Glutamatergic neuron (in vitro differentiated cells): ENCODE results near the gene CCL20. TPM values are rescaled to one million over a fixed set of nuclear protein-coding genes. Genes with fewer than 3 reads are reported as not detected.
"Not testable (repeated sequence)": the region's sequence is repeated elsewhere in the genome, so short reads cannot be mapped to it uniquely, and the experiment has no call there.

Experiments
- DNase-seq: peaks from one replicate; pipeline ENCODE4 v3.0.0; 2022
- H3K27ac Mint-ChIP-seq: one replicate; pipeline ENCODE4 v1.8.0; 2020; ENCODE audit warnings: mild to moderate bottlenecking, mixed read lengths, inconsistent platforms; ENCODE audit not compliant: unreplicated experiment
- H3K27me3 Mint-ChIP-seq: one replicate; pipeline ENCODE4 v1.8.0; 2020; ENCODE audit warnings: mild to moderate bottlenecking, moderate library complexity, mixed read lengths, inconsistent platforms; ENCODE audit not compliant: unreplicated experiment
- H3K36me3 Mint-ChIP-seq: one replicate; pipeline ENCODE4 v1.8.0; 2020; ENCODE audit warnings: mild to moderate bottlenecking, mixed read lengths, inconsistent platforms; ENCODE audit not compliant: unreplicated experiment
- H3K4me1 Mint-ChIP-seq: one replicate; pipeline ENCODE4 v1.8.0; 2020; ENCODE audit warnings: mild to moderate bottlenecking, low read depth, mixed read lengths, inconsistent platforms; ENCODE audit not compliant: unreplicated experiment
- H3K4me3 Mint-ChIP-seq: one replicate; pipeline ENCODE4 v1.8.0; 2020; ENCODE audit warnings: mild to moderate bottlenecking, mixed read lengths, inconsistent platforms; ENCODE audit not compliant: unreplicated experiment
- H3K9me3 Mint-ChIP-seq: one replicate; pipeline ENCODE4 v1.8.0; 2020; ENCODE audit warnings: mild to moderate bottlenecking, moderate library complexity, mixed read lengths, inconsistent platforms; ENCODE audit not compliant: unreplicated experiment
- total RNA-seq: library from RNA; stranded (reverse); fragmentation: NEBNext Ultra II Directional; extraction: Animal tissue kit (Norgen Biotek cat#: 25700); gene quantifications from one replicate; pipeline ENCODE4 v1.2.1, GENCODE V29; 2021; ENCODE audit not compliant: unreplicated experiment
- TF ChIP-seq, protein P1 (sequence below): fragments of 200-600 bp; sonication (generic); IDR thresholded peaks from one replicate; pipeline ENCODE4 v1.5.0; 2021; ENCODE audit not compliant: partially characterized antibody, unreplicated experiment

CCL20 gene
- total RNA-seq, 1 donor from 2014 or later: not detected

DNA sequence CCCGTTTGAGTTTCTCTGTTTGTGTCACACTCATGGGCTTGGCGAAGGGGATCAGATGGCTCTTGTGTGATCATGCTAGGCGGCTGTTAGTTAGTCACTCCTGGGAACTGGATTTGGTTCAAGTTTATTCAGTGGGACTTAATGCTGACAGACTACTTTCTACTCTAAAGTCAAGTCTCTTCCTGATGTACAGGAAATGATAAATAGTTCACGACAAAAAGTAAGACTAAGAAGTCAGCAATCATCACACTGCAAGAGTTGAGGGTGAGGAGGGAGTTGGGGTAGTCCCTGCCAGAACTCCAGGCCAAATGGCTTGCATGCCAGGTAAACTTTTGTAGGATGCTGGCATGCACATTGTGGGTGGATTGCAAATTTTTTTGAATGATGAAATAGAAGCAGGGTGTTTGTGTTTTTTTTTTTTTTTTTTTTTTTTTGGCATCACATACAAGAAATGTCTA is 25.1 kb upstream of the CCL20 start:
- no peaks in the 10 kb centered on the region for H3K9me3 Mint-ChIP-seq
- H3K27ac Mint-ChIP-seq: no peak overlapping the region
- H3K36me3 Mint-ChIP-seq: no peaks in the 10 kb centered on the region
- no peak overlapping the region for H3K4me3 Mint-ChIP-seq
- H3K4me1 Mint-ChIP-seq: peaks cover 3% of the 10 kb centered on the region
- no peak for DNase-seq
- H3K27me3 Mint-ChIP-seq: no peaks in the 10 kb centered on the region
- TF ChIP-seq, protein P1, sequence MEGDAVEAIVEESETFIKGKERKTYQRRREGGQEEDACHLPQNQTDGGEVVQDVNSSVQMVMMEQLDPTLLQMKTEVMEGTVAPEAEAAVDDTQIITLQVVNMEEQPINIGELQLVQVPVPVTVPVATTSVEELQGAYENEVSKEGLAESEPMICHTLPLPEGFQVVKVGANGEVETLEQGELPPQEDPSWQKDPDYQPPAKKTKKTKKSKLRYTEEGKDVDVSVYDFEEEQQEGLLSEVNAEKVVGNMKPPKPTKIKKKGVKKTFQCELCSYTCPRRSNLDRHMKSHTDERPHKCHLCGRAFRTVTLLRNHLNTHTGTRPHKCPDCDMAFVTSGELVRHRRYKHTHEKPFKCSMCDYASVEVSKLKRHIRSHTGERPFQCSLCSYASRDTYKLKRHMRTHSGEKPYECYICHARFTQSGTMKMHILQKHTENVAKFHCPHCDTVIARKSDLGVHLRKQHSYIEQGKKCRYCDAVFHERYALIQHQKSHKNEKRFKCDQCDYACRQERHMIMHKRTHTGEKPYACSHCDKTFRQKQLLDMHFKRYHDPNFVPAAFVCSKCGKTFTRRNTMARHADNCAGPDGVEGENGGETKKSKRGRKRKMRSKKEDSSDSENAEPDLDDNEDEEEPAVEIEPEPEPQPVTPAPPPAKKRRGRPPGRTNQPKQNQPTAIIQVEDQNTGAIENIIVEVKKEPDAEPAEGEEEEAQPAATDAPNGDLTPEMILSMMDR: no peak

DNA sequence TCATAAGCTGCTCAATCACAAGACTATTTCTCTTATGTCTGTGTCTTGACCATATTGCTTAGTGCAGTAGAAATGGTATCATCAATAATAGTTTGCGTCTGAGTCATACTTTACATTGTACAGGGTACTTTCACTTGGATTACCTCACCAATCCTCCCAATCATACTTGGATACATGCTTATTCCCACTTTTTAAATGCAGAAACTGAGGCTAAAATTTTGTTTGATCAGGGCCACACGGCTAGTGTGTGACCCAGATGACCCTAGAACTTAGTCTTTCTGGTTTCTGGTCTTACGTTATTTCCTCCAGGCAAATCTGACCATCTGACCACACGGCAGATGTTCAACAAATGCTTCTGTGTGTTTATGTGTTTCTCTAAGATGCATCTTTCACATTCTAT is 23.8 kb upstream of the CCL20 start:
- no peak overlapping the region for H3K27ac Mint-ChIP-seq
- H3K36me3 Mint-ChIP-seq: no peaks in the 10 kb centered on the region
- no peak overlapping the region for H3K4me3 Mint-ChIP-seq

DNA sequence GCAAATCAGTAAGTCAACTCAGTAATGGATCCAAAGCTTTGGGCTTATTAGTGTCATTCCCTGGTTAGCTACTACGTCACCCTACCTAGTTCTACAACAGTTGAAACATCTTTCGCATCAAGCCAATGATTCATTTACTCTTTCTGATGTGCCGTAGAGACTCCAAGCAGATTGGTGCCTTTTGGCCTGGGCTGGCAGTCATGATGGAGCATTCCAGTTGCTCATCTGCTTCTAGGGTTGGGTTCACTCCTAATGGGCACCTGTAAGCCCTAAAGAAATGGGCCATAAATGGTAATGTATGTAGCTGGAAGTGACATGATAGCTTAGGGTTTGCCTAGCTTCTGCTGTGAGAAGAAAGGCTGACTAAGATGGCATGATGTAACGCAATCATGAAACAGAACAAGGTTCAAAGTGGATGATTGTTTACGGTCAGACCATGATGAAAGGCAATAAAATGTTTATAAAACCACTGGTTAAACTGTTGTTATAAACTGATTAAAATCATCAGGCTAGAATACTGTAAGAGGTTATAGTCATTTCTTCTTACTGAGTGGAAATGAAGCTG is 20.4 kb upstream of the CCL20 start:
- Mint-ChIP-seq H3K27ac (no peak overlapping the region), H3K27me3 (no peaks in the 10 kb centered on the region), H3K4me1 (peaks cover 3% of the 10 kb centered on the region), H3K4me3 (no peak overlapping the region), H3K9me3 (no peaks in the 10 kb centered on the region), H3K36me3 (no peaks in the 10 kb centered on the region)
- TF ChIP-seq, protein P1: no peak
- DNase-seq: no peak

More for the DNA sequence above, 23.8 kb upstream of the CCL20 start:
- TF ChIP-seq, protein P1: no peak
- DNase-seq: no peak
- H3K9me3 Mint-ChIP-seq: no peaks in the 10 kb centered on the region
- H3K27me3 Mint-ChIP-seq: no peaks in the 10 kb centered on the region
- peaks cover 3% of the 10 kb centered on the region for H3K4me1 Mint-ChIP-seq

DNA sequence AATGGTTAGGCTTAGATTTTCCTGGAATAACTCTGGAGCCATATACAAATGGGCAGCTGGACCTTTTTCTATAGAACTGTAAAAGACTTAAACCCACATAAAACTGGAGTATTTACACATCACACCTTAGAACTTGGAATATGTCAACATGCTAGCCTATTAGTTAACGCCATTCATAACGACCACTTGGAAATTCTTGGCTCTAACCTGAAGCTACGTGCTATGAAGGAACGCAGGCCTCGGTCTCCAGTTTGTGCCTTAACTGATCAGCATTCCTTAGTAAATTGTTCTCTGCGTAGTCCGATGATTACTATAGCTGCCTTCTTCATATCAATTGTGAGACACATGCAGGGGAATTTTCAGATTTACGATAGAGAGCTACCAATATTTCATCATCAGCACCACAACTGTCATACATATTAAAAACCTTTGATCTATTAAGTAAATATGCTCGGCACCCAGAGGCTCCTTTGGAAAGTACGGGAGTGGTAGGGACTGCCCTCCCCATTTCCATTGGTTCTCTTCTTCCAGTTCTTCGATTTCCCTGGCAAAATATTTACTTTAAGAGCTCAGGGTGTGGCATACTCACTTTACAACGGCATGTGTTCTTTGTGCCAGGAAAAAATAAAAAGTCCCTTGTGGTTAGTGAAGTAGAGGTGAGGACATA is 17.5 kb upstream of the CCL20 start:
- Mint-ChIP-seq H3K9me3 (no peaks in the 10 kb centered on the region), H3K27ac (no peak overlapping the region), H3K36me3 (no peaks in the 10 kb centered on the region), H3K4me1 (no peaks in the 10 kb centered on the region), H3K4me3 (no peak overlapping the region), H3K27me3 (no peaks in the 10 kb centered on the region)
- DNase-seq: no peak
- TF ChIP-seq, protein P1: no peak

DNA sequence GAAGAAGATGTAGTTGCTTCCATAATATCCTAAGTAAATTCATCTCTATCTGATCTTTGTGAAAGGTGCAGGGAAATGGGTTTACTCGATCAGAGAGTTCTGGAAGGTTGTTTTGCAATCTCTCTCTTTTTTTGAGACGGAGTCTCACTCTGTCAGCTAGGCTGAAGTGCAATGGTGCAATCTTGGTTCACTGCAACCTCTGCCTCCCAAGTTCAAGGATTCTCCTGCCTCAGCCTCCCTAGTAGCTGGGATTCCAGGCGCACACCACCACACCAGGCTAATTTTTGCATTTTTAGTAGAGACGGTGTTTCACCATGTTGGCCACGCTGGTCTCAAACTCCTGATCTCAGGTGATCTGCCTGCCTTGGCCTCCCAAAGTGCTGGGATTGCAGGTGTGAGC is 16.9 kb upstream of the CCL20 start:
- not testable (repeated sequence) for H3K27me3 Mint-ChIP-seq, DNase-seq, H3K4me1 Mint-ChIP-seq, H3K36me3 Mint-ChIP-seq, H3K4me3 Mint-ChIP-seq, H3K27ac Mint-ChIP-seq, H3K9me3 Mint-ChIP-seq
